Suppressor macrophage treated with lipopolysaccharide for 4 hours (primary cell): ENCODE data around the gene ISOC2.
"Not testable (repeated sequence)": the region's sequence is repeated elsewhere in the genome, so short reads cannot be mapped to it uniquely, and the experiment has no call there.

Experiments
- DNase-seq: peaks from one replicate; pipeline ENCODE4 v3.0.0-alpha.2; 2020

Gene ISOC2

GRCh38 chr19:55437410-55437809 is 24.0 kb downstream of the ISOC2 start:
- peak; percentile 48 for DNase-seq

GRCh38 chr19:55436847-55437246 is 24.6 kb downstream of the ISOC2 start:
- DNase-seq = no peak

GRCh38 chr19:55435020-55435419 is 26.4 kb downstream of the ISOC2 start:
- no peak for DNase-seq

GRCh38 chr19:55434356-55434919 is 27.0 kb downstream of the ISOC2 start:
- DNase-seq = no peak

- DNase-seq = no peak
These were observed 28.1 kb downstream of the ISOC2 start for GRCh38 chr19:55433292-55433691.

- DNase-seq = no peak
These were observed 29.0 kb downstream of the ISOC2 start for GRCh38 chr19:55432241-55432959.

GRCh38 chr19:55431183-55431582 is 30.3 kb downstream of the ISOC2 start:
- DNase-seq = peak; percentile 29

- DNase-seq = no peak
These were observed 35.4 kb downstream of the ISOC2 start for GRCh38 chr19:55426042-55426441.

- DNase-seq = no peak
These were observed 36.9 kb downstream of the ISOC2 start for GRCh38 chr19:55424518-55424917.

- no peak for DNase-seq
These were observed 38.0 kb downstream of the ISOC2 start for GRCh38 chr19:55423225-55424005.

- not testable (repeated sequence) for DNase-seq
These were observed 40.2 kb downstream of the ISOC2 start for GRCh38 chr19:55421281-55421680.

GRCh38 chr19:55419624-55420236 is 41.7 kb downstream of the ISOC2 start:
- no peak for DNase-seq

GRCh38 chr19:55419103-55419502 is 42.3 kb downstream of the ISOC2 start:
- no peak for DNase-seq

GRCh38 chr19:55418185-55418584 is 43.3 kb downstream of the ISOC2 start:
- peak; percentile 78 for DNase-seq

- no peak for DNase-seq
These were observed 51.3 kb downstream of the ISOC2 start for GRCh38 chr19:55410168-55410567.

GRCh38 chr19:55409179-55409578 is 52.3 kb downstream of the ISOC2 start:
- DNase-seq = not testable (repeated sequence)

GRCh38 chr19:55408533-55408872 is 52.9 kb downstream of the ISOC2 start:
- DNase-seq = no peak

- DNase-seq = peak; percentile 99
These were observed 53.5 kb downstream of the ISOC2 start for GRCh38 chr19:55407800-55408532.

GRCh38 chr19:55407550-55407799 is 54.0 kb downstream of the ISOC2 start, which contains the start of gene UBE2S:
Gene UBE2S, minus strand, starts transcription at chr19:55407788. Its CDS starts 199 bp downstream, at chr19:55407589.
- not testable (repeated sequence) for DNase-seq

- DNase-seq = peak; percentile 50
These were observed 54.5 kb downstream of the ISOC2 start for GRCh38 chr19:55406826-55407549.

GRCh38 chr19:55406091-55406825 is 55.2 kb downstream of the ISOC2 start:
- DNase-seq = no peak

- no peak for DNase-seq
These were observed 55.8 kb downstream of the ISOC2 start for GRCh38 chr19:55405638-55406037.
